ENCODE data around the gene SEL1L3. TPM values are rescaled to one million over a fixed set of nuclear protein-coding genes. Genes with fewer than 3 reads are reported as not detected.

The SEL1L3 gene
- polyA plus RNA-seq, 1 experiment: 38.7 TPM

GRCh38 chr4:25879991-25880651 is 17.3 kb upstream of the SEL1L3 start:
- ChIA-PET POLR2A (no interaction called here), CTCF (no interaction called here)
- DNase-seq (ENCODE audit: low read depth, low spot score): no peak
- no peak for TF ChIP-seq CTCF (IDR thresholded peaks at IDR 0.05; ENCODE audit: low read depth, low read length)
- Histone ChIP-seq H3K4me3 (ENCODE audit: low read depth, low read length) (no peak overlapping the region), H3K27ac (ENCODE audit: low read depth, low read length) (no peak overlapping the region), H3K9me3 (ENCODE audit: control insufficient read depth, insufficient read depth, low read length) (no peaks in the 10 kb centered on the region), H3K27me3 (ENCODE audit: control insufficient read depth, insufficient read depth, low read length) (no peaks in the 10 kb centered on the region)

- Histone ChIP-seq H3K27ac (ENCODE audit: low read depth, low read length) (no peak overlapping the region), H3K27me3 (ENCODE audit: control insufficient read depth, insufficient read depth, low read length) (no peaks in the 10 kb centered on the region), H3K4me3 (ENCODE audit: low read depth, low read length) (no peak overlapping the region), H3K9me3 (ENCODE audit: control insufficient read depth, insufficient read depth, low read length) (no peaks in the 10 kb centered on the region)
- CTCF ChIA-PET: no interaction called here
- DNase-seq (ENCODE audit: low read depth, low spot score): no peak
- POLR2A ChIA-PET: no interaction called here
- no peak for TF ChIP-seq CTCF (IDR thresholded peaks at IDR 0.05; ENCODE audit: low read depth, low read length)
These were observed 16.8 kb upstream of the SEL1L3 start for GRCh38 chr4:25879587-25879986.

- H3K4me3 ChIP-seq (ENCODE audit: low read depth, low read length): no peak overlapping the region
- no peak for DNase-seq (ENCODE audit: low read depth, low spot score)
- ChIA-PET POLR2A (no interaction called here), CTCF (no interaction called here)
- TF ChIP-seq CTCF (IDR thresholded peaks at IDR 0.05; ENCODE audit: low read depth, low read length): no peak
- no peaks in the 10 kb centered on the region for H3K9me3 ChIP-seq (ENCODE audit: control insufficient read depth, insufficient read depth, low read length)
- no peak overlapping the region for H3K27ac ChIP-seq (ENCODE audit: low read depth, low read length)
- no peaks in the 10 kb centered on the region for H3K27me3 ChIP-seq (ENCODE audit: control insufficient read depth, insufficient read depth, low read length)
These were observed 16.4 kb upstream of the SEL1L3 start for GRCh38 chr4:25879091-25879584.

- Histone ChIP-seq H3K9me3 (ENCODE audit: control insufficient read depth, insufficient read depth, low read length) (no peaks in the 10 kb centered on the region), H3K4me3 (ENCODE audit: low read depth, low read length) (no peak overlapping the region), H3K27me3 (ENCODE audit: control insufficient read depth, insufficient read depth, low read length) (no peaks in the 10 kb centered on the region), H3K27ac (ENCODE audit: low read depth, low read length) (no peak overlapping the region)
- TF ChIP-seq CTCF (IDR thresholded peaks at IDR 0.05; ENCODE audit: low read depth, low read length): no peak
- ChIA-PET POLR2A (no interaction called here), CTCF (no interaction called here)
- DNase-seq (ENCODE audit: low read depth, low spot score): no peak
These were observed 15.9 kb upstream of the SEL1L3 start for GRCh38 chr4:25878676-25879075.

GRCh38 chr4:25875281-25875745 is 12.5 kb upstream of the SEL1L3 start:
- Histone ChIP-seq H3K27me3 (ENCODE audit: control insufficient read depth, insufficient read depth, low read length) (no peaks in the 10 kb centered on the region), H3K9me3 (ENCODE audit: control insufficient read depth, insufficient read depth, low read length) (no peaks in the 10 kb centered on the region), H3K27ac (ENCODE audit: low read depth, low read length) (no peak overlapping the region), H3K4me3 (ENCODE audit: low read depth, low read length) (no peak overlapping the region)
- no peak for TF ChIP-seq CTCF (IDR thresholded peaks at IDR 0.05; ENCODE audit: low read depth, low read length)
- POLR2A ChIA-PET: no interaction called here
- CTCF ChIA-PET: no interaction called here
- no peak for DNase-seq (ENCODE audit: low read depth, low spot score)

All from AG04450 (cell line).